Mesenchymal stem cell (in vitro differentiated cells and primary cell): ENCODE measurements around the gene CAMK2D.

Experiments
- DNase-seq: peaks from one replicate; pipeline ENCODE4 v3.0.0-alpha.2; 2013
- H2AFZ ChIP-seq: one replicate; pipeline ENCODE4 v1.6.1; 2013; ENCODE audit warnings: low read depth, mild to moderate bottlenecking, control low read depth, inconsistent platforms, low read length, moderate library complexity
- H2AK5ac ChIP-seq: 2 replicates; pipeline ENCODE4 v1.6.1; 2013; ENCODE audit warnings: low read length, moderate library complexity, mild to moderate bottlenecking, inconsistent platforms; ENCODE audit not compliant: severe bottlenecking
- H2BK120ac ChIP-seq: one replicate; pipeline ENCODE4 v1.6.1; 2013; ENCODE audit warnings: low read depth, mild to moderate bottlenecking, inconsistent platforms, low read length, moderate library complexity
- H2BK12ac ChIP-seq, 2 experiments: one replicate each; pipeline ENCODE4 v1.6.1; 2013; ENCODE audit warnings: inconsistent platforms in 2 of 2, low read length in 2 of 2, mild to moderate bottlenecking in 2 of 2, moderate library complexity in 2 of 2, control low read depth in 1 of 2
- H2BK15ac ChIP-seq: one replicate; pipeline ENCODE4 v1.6.1; 2013; ENCODE audit warnings: mild to moderate bottlenecking, low read depth, inconsistent platforms; ENCODE audit not compliant: poor library complexity, severe bottlenecking
- H2BK5ac ChIP-seq: 2 replicates; pipeline ENCODE4 v1.6.1; 2013; ENCODE audit warnings: low read depth, mild to moderate bottlenecking, low read length, control low read depth, inconsistent platforms; ENCODE audit not compliant: poor library complexity, severe bottlenecking
- H3K14ac ChIP-seq, 2 experiments: one replicate each; pipeline ENCODE4 v1.6.1; 2013; ENCODE audit warnings: inconsistent platforms in 2 of 2, low read length in 2 of 2, control low read depth in 1 of 2, mild to moderate bottlenecking in 1 of 2, moderate library complexity in 1 of 2
- H3K18ac ChIP-seq, 2 experiments: one replicate each; pipeline ENCODE4 v1.6.1; 2013; ENCODE audit warnings: inconsistent platforms in 2 of 2, low read length in 2 of 2, control low read depth in 1 of 2, low read depth in 1 of 2, mild to moderate bottlenecking in 1 of 2
- H3K23ac ChIP-seq, 2 experiments: one replicate each; pipeline ENCODE4 v1.6.1; 2013; ENCODE audit warnings: inconsistent platforms in 2 of 2, low read length in 2 of 2, mild to moderate bottlenecking in 2 of 2, moderate library complexity in 2 of 2, control low read depth in 1 of 2
- H3K27ac ChIP-seq: 2 replicates; pipeline ENCODE4 v1.5.1; 2013; ENCODE audit warnings: mild to moderate bottlenecking, moderate library complexity, low read length, control low read depth, inconsistent platforms; ENCODE audit not compliant: poor library complexity, severe bottlenecking
- H3K27me3 ChIP-seq, 2 experiments: 2 replicates each; pipeline versions ENCODE4 v1.6.1 to v1.7.0; 2013; ENCODE audit warnings: low read length in 2 of 2, mild to moderate bottlenecking in 2 of 2, moderate library complexity in 2 of 2, control low read depth in 1 of 2, inconsistent platforms in 1 of 2; ENCODE audit not compliant: control insufficient read depth in 1 of 2, insufficient read depth in 1 of 2
- H3K36me3 ChIP-seq, 2 experiments: 2 replicates each; pipeline versions ENCODE4 v1.6.1 to v1.7.0; 2013; ENCODE audit warnings: low read length in 2 of 2, control low read depth in 1 of 2, inconsistent platforms in 1 of 2, low read depth in 1 of 2, mild to moderate bottlenecking in 1 of 2; ENCODE audit not compliant: insufficient read depth in 2 of 2, control insufficient read depth in 1 of 2
- H3K4ac ChIP-seq, 2 experiments: one replicate each; pipeline ENCODE4 v1.6.1; 2013; ENCODE audit warnings: inconsistent platforms in 2 of 2, low read length in 2 of 2, mild to moderate bottlenecking in 2 of 2, moderate library complexity in 2 of 2, control low read depth in 1 of 2, low read depth in 1 of 2
- H3K4me1 ChIP-seq: 2 replicates; pipeline ENCODE4 v1.6.1; 2013; ENCODE audit warnings: low read depth, low read length, control low read depth; ENCODE audit not compliant: control insufficient read depth, insufficient read depth
- H3K4me2 ChIP-seq: 2 replicates; pipeline ENCODE4 v1.6.1; 2013; ENCODE audit warnings: low read length, mild to moderate bottlenecking, inconsistent platforms; ENCODE audit not compliant: poor library complexity, severe bottlenecking
- H3K4me3 ChIP-seq, 2 experiments: 2 replicates each; pipeline versions ENCODE4 v1.5.1 to v1.7.0; 2013; ENCODE audit warnings: low read length in 2 of 2, mild to moderate bottlenecking in 2 of 2, control low read depth in 1 of 2, low read depth in 1 of 2; ENCODE audit not compliant: insufficient read depth in 1 of 2
- H3K79me1 ChIP-seq: replicated peaks from 2 replicates; pipeline ENCODE4 v1.6.1; 2013; ENCODE audit warnings: mild to moderate bottlenecking, control low read depth, low read length, inconsistent platforms; ENCODE audit not compliant: poor library complexity, severe bottlenecking
- H3K9ac ChIP-seq: 2 replicates; pipeline ENCODE4 v1.7.0; 2013; ENCODE audit warnings: mild to moderate bottlenecking, low read length, moderate library complexity
- H3K9me3 ChIP-seq: 2 replicates; pipeline ENCODE4 v1.7.0; 2013; ENCODE audit warnings: mild to moderate bottlenecking, low read length; ENCODE audit not compliant: control insufficient read depth
- H4K8ac ChIP-seq: one replicate; pipeline ENCODE4 v1.6.1; 2013; ENCODE audit warnings: inconsistent platforms, mild to moderate bottlenecking, low read length, moderate library complexity
- H4K91ac ChIP-seq: one replicate; pipeline ENCODE4 v1.6.1; 2013; ENCODE audit warnings: mild to moderate bottlenecking, low read length, inconsistent platforms
- WGBS: methylation state at CpG from one replicate; pipeline ENCODE4 v1.1.7; 2013; ENCODE audit warnings: mixed read lengths; 5-methylcytosine and 5-hydroxymethylcytosine counted together

The CAMK2D gene

GRCh38 chr4:113572620-113573019 is 188.9 kb downstream of the CAMK2D start:
- H3K79me1 ChIP-seq, result peaks cover 2% of the 10 kb centered on the region
- H3K27ac ChIP-seq, result no peak overlapping the region
- WGBS, result no CpG with 5 or more reads among the region's 3 CpGs
- no peak overlapping the region for H3K4me3 ChIP-seq
- H3K36me3 ChIP-seq, result peaks cover 0 to 27% of the 10 kb centered on the region in 2 experiments
- H3K4ac ChIP-seq, result no peak overlapping the region
- H3K18ac ChIP-seq, result no peak overlapping the region
- no peak overlapping the region for H2BK12ac ChIP-seq
- no peak overlapping the region for H3K9ac ChIP-seq
- no peak overlapping the region for H2BK15ac ChIP-seq
- H3K4me2 ChIP-seq, result no peak overlapping the region
- H2BK5ac ChIP-seq, result no peak overlapping the region
- H2AFZ ChIP-seq, result no peak overlapping the region
- no peaks in the 10 kb centered on the region for H3K4me1 ChIP-seq
- H3K23ac ChIP-seq, result no peak overlapping the region
- no peaks in the 10 kb centered on the region for H3K27me3 ChIP-seq
- no peaks in the 10 kb centered on the region for H3K9me3 ChIP-seq
- DNase-seq, result no peak
- no peak overlapping the region for H2BK120ac ChIP-seq
- no peak overlapping the region for H2AK5ac ChIP-seq
- H4K91ac ChIP-seq, result no peak overlapping the region
- H3K14ac ChIP-seq, result no peak overlapping the region
- H4K8ac ChIP-seq, result no peak overlapping the region

- Histone ChIP-seq H2BK15ac (no peak overlapping the region), H4K8ac (no peak overlapping the region), H3K18ac (peak overlapping the region; percentile 40 to 49), H3K4ac (peak overlapping the region in 1 of 2 experiments; percentile 28), H3K9me3 (no peaks in the 10 kb centered on the region), H2AFZ (no peak overlapping the region), H3K14ac (no peak overlapping the region), H4K91ac (no peak overlapping the region), H2BK5ac (no peak overlapping the region), H3K4me2 (no peak overlapping the region), H2BK120ac (no peak overlapping the region), H3K9ac (no peak overlapping the region), H3K4me1 (peaks cover 3% of the 10 kb centered on the region), H3K27me3 (no peaks in the 10 kb centered on the region), H3K4me3 (no peak overlapping the region), H2AK5ac (peak overlapping the region; percentile 57), H2BK12ac (peak overlapping the region in 1 of 2 experiments; percentile 61), H3K23ac (no peak overlapping the region), H3K36me3 (peaks cover 0 to 42% of the 10 kb centered on the region in 2 experiments), H3K27ac (no peak overlapping the region), H3K79me1 (peaks cover 11% of the 10 kb centered on the region)
- no peak for DNase-seq
- 97% methylated on average over 2 of the region's 3 CpGs for WGBS
Measured at GRCh38 chr4:113566015-113566795, 195.3 kb downstream of the CAMK2D start.

GRCh38 chr4:113565702-113566012 is 195.9 kb downstream of the CAMK2D start:
- Histone ChIP-seq H2BK15ac (no peak overlapping the region), H4K91ac (no peak overlapping the region), H3K36me3 (peaks cover 0 to 43% of the 10 kb centered on the region in 2 experiments), H3K4me3 (no peak overlapping the region), H3K4ac (no peak overlapping the region), H2BK12ac (no peak overlapping the region), H3K14ac (no peak overlapping the region), H2BK120ac (no peak overlapping the region), H3K27me3 (no peaks in the 10 kb centered on the region), H2AFZ (no peak overlapping the region), H2AK5ac (no peak overlapping the region), H2BK5ac (no peak overlapping the region), H3K4me1 (peaks cover 3% of the 10 kb centered on the region), H3K18ac (no peak overlapping the region), H3K4me2 (no peak overlapping the region), H3K9me3 (no peaks in the 10 kb centered on the region), H3K23ac (no peak overlapping the region), H3K9ac (no peak overlapping the region), H3K79me1 (peaks cover 13% of the 10 kb centered on the region), H3K27ac (no peak overlapping the region), H4K8ac (no peak overlapping the region)
- DNase-seq, result no peak

- Histone ChIP-seq H3K18ac (no peak overlapping the region), H2BK12ac (no peak overlapping the region), H3K27ac (no peak overlapping the region), H3K23ac (no peak overlapping the region), H2BK5ac (no peak overlapping the region), H3K79me1 (peaks cover 16% of the 10 kb centered on the region), H2AFZ (no peak overlapping the region), H3K27me3 (no peaks in the 10 kb centered on the region), H3K4me1 (peaks cover 3% of the 10 kb centered on the region), H2AK5ac (peak overlapping the region; percentile 94), H4K91ac (no peak overlapping the region), H3K4me2 (no peak overlapping the region), H3K4me3 (no peak overlapping the region), H2BK15ac (no peak overlapping the region), H2BK120ac (no peak overlapping the region), H3K36me3 (peaks cover 0 to 55% of the 10 kb centered on the region in 2 experiments), H3K9me3 (no peaks in the 10 kb centered on the region), H3K4ac (no peak overlapping the region), H4K8ac (no peak overlapping the region), H3K14ac (no peak overlapping the region), H3K9ac (no peak overlapping the region)
- DNase-seq, result no peak
- 100% methylated on average over 1 of the region's 3 CpGs for WGBS
Measured at GRCh38 chr4:113564493-113564892, 197.0 kb downstream of the CAMK2D start.
